ENCODE measurements around the gene DCLRE1A.

DCLRE1A gene

GRCh38 chr10:113869789-113870188 is 15.9 kb upstream of the DCLRE1A start:
- H3K4me1 ChIP-seq (ENCODE audit: control insufficient read depth, insufficient read depth, low read depth, low read length): peaks cover 2% of the 10 kb centered on the region
- H3K27ac ChIP-seq (ENCODE audit: low read length, poor library complexity, severe bottlenecking): no peak overlapping the region
- H3K4ac ChIP-seq (ENCODE audit: low read depth in 1 of 2, low read length in 2 of 2): no peak overlapping the region
- no peak overlapping the region for H3K4me2 ChIP-seq (ENCODE audit: low read length, poor library complexity, severe bottlenecking)
- H2BK120ac ChIP-seq (ENCODE audit: low read depth, low read length): no peak overlapping the region
- peaks cover 7% of the 10 kb centered on the region for H3K79me1 ChIP-seq (replicated peaks; ENCODE audit: low read length, poor library complexity, severe bottlenecking)
- H2AFZ ChIP-seq (ENCODE audit: low read depth, low read length): no peak overlapping the region
- no peak overlapping the region for H3K18ac ChIP-seq (ENCODE audit: low read depth in 1 of 2, low read length in 2 of 2)
- no peak overlapping the region for H3K23ac ChIP-seq (ENCODE audit: low read length in 2 of 2)
- H4K8ac ChIP-seq (ENCODE audit: low read length): no peak overlapping the region
- no peak overlapping the region for H2BK12ac ChIP-seq (ENCODE audit: low read length in 2 of 2)
- no peaks in the 10 kb centered on the region for H3K27me3 ChIP-seq (ENCODE audit: control insufficient read depth in 1 of 2, insufficient read depth in 1 of 2, low read length in 2 of 2)
- no peak overlapping the region for H3K14ac ChIP-seq (ENCODE audit: low read length in 2 of 2)
- H2BK15ac ChIP-seq (ENCODE audit: low read depth, poor library complexity, severe bottlenecking): no peak overlapping the region
- no peak overlapping the region for H3K9ac ChIP-seq (ENCODE audit: low read length)
- peaks cover 19% of the 10 kb centered on the region for H3K9me3 ChIP-seq (ENCODE audit: control insufficient read depth, low read length)
- no peak for DNase-seq
- H2BK5ac ChIP-seq (ENCODE audit: low read depth, low read length, poor library complexity, severe bottlenecking): no peak overlapping the region
- no peak overlapping the region for H3K4me3 ChIP-seq (ENCODE audit: insufficient read depth in 1 of 2, low read depth in 1 of 2, low read length in 2 of 2)
- 100% methylated on average over 1 of the region's 2 CpGs for WGBS
- no peak overlapping the region for H2AK5ac ChIP-seq (ENCODE audit: low read length, severe bottlenecking)
- H4K91ac ChIP-seq (ENCODE audit: low read length): no peak overlapping the region
- H3K36me3 ChIP-seq (ENCODE audit: control insufficient read depth in 1 of 2, insufficient read depth in 2 of 2, low read depth in 1 of 2, low read length in 2 of 2): peaks cover 0 to 8% of the 10 kb centered on the region in 2 experiments

- Histone ChIP-seq H2BK15ac (ENCODE audit: low read depth, poor library complexity, severe bottlenecking) (no peak overlapping the region), H4K91ac (ENCODE audit: low read length) (no peak overlapping the region), H3K4ac (ENCODE audit: low read depth in 1 of 2, low read length in 2 of 2) (no peak overlapping the region), H3K23ac (ENCODE audit: low read length in 2 of 2) (no peak overlapping the region), H3K4me3 (ENCODE audit: insufficient read depth in 1 of 2, low read depth in 1 of 2, low read length in 2 of 2) (no peak overlapping the region), H3K18ac (ENCODE audit: low read depth in 1 of 2, low read length in 2 of 2) (no peak overlapping the region), H2BK5ac (ENCODE audit: low read depth, low read length, poor library complexity, severe bottlenecking) (no peak overlapping the region), H2BK120ac (ENCODE audit: low read depth, low read length) (no peak overlapping the region), H2BK12ac (ENCODE audit: low read length in 2 of 2) (no peak overlapping the region), H3K36me3 (ENCODE audit: control insufficient read depth in 1 of 2, insufficient read depth in 2 of 2, low read depth in 1 of 2, low read length in 2 of 2) (peaks cover 0 to 12% of the 10 kb centered on the region in 2 experiments), H3K79me1 (replicated peaks; ENCODE audit: low read length, poor library complexity, severe bottlenecking) (peaks cover 11% of the 10 kb centered on the region), H2AK5ac (ENCODE audit: low read length, severe bottlenecking) (no peak overlapping the region), H3K9ac (ENCODE audit: low read length) (no peak overlapping the region), H4K8ac (ENCODE audit: low read length) (no peak overlapping the region), H2AFZ (ENCODE audit: low read depth, low read length) (no peak overlapping the region), H3K4me1 (ENCODE audit: control insufficient read depth, insufficient read depth, low read depth, low read length) (no peaks in the 10 kb centered on the region), H3K27me3 (ENCODE audit: control insufficient read depth in 1 of 2, insufficient read depth in 1 of 2, low read length in 2 of 2) (no peaks in the 10 kb centered on the region), H3K9me3 (ENCODE audit: control insufficient read depth, low read length) (peaks cover 10% of the 10 kb centered on the region), H3K27ac (ENCODE audit: low read length, poor library complexity, severe bottlenecking) (no peak overlapping the region), H3K4me2 (ENCODE audit: low read length, poor library complexity, severe bottlenecking) (no peak overlapping the region), H3K14ac (ENCODE audit: low read length in 2 of 2) (no peak overlapping the region)
- 93% methylated on average over 4 of the region's 4 CpGs for WGBS
- no peak for DNase-seq
Observed at GRCh38 chr10:113867904-113868303, 14.0 kb upstream of the DCLRE1A start.

- Histone ChIP-seq H3K27me3 (ENCODE audit: control insufficient read depth in 1 of 2, insufficient read depth in 1 of 2, low read length in 2 of 2) (no peaks in the 10 kb centered on the region), H3K4me1 (ENCODE audit: control insufficient read depth, insufficient read depth, low read depth, low read length) (no peaks in the 10 kb centered on the region), H4K8ac (ENCODE audit: low read length) (no peak overlapping the region), H2BK120ac (ENCODE audit: low read depth, low read length) (no peak overlapping the region), H3K4me3 (ENCODE audit: insufficient read depth in 1 of 2, low read depth in 1 of 2, low read length in 2 of 2) (no peak overlapping the region), H2BK12ac (ENCODE audit: low read length in 2 of 2) (no peak overlapping the region), H2BK5ac (ENCODE audit: low read depth, low read length, poor library complexity, severe bottlenecking) (no peak overlapping the region), H3K27ac (ENCODE audit: low read length, poor library complexity, severe bottlenecking) (no peak overlapping the region), H2AFZ (ENCODE audit: low read depth, low read length) (no peak overlapping the region), H3K4me2 (ENCODE audit: low read length, poor library complexity, severe bottlenecking) (no peak overlapping the region), H3K9ac (ENCODE audit: low read length) (no peak overlapping the region), H3K79me1 (replicated peaks; ENCODE audit: low read length, poor library complexity, severe bottlenecking) (peaks cover 9% of the 10 kb centered on the region), H3K18ac (ENCODE audit: low read depth in 1 of 2, low read length in 2 of 2) (no peak overlapping the region), H2BK15ac (ENCODE audit: low read depth, poor library complexity, severe bottlenecking) (no peak overlapping the region), H2AK5ac (ENCODE audit: low read length, severe bottlenecking) (no peak overlapping the region), H3K23ac (ENCODE audit: low read length in 2 of 2) (no peak overlapping the region), H3K4ac (ENCODE audit: low read depth in 1 of 2, low read length in 2 of 2) (no peak overlapping the region), H4K91ac (ENCODE audit: low read length) (no peak overlapping the region), H3K14ac (ENCODE audit: low read length in 2 of 2) (no peak overlapping the region), H3K9me3 (ENCODE audit: control insufficient read depth, low read length) (peaks cover under 1% of the 10 kb centered on the region), H3K36me3 (ENCODE audit: control insufficient read depth in 1 of 2, insufficient read depth in 2 of 2, low read depth in 1 of 2, low read length in 2 of 2) (peaks cover 0 to 16% of the 10 kb centered on the region in 2 experiments)
- DNase-seq: no peak
- 100% methylated on average over 1 of the region's 5 CpGs for WGBS
Observed at GRCh38 chr10:113866551-113867394, 12.9 kb upstream of the DCLRE1A start.

DNA sequence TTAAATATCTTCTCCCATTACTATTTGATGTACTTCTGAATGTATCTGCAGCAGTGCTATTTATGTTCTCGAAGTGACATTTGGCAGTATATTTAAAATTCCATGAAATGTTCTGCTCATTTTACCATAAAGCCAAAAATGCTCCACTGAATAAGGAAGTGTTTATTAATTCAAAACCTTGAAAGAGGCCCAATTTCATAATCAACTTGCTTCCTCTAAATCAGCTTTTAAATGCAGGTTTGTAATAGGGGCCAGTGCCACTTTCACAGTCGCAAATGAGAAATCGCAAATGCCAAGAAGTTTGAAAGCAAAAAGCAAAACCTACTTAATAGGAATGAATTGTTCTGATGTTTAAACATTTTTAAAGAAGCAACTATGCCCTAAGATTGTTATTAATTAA is 12.0 kb upstream of the DCLRE1A start:
- no peak overlapping the region for H4K91ac ChIP-seq (ENCODE audit: low read length)
- WGBS: no CpG with 5 or more reads among the region's 3 CpGs
- H3K4me2 ChIP-seq (ENCODE audit: low read length, poor library complexity, severe bottlenecking): no peak overlapping the region
- H3K4me3 ChIP-seq (ENCODE audit: insufficient read depth in 1 of 2, low read depth in 1 of 2, low read length in 2 of 2): no peak overlapping the region
- no peak overlapping the region for H3K14ac ChIP-seq (ENCODE audit: low read length in 2 of 2)
- H3K23ac ChIP-seq (ENCODE audit: low read length in 2 of 2): no peak overlapping the region
- no peak overlapping the region for H2BK15ac ChIP-seq (ENCODE audit: low read depth, poor library complexity, severe bottlenecking)
- H2AK5ac ChIP-seq (ENCODE audit: low read length, severe bottlenecking): no peak overlapping the region
- no peak overlapping the region for H3K18ac ChIP-seq (ENCODE audit: low read depth in 1 of 2, low read length in 2 of 2)
- H2BK120ac ChIP-seq (ENCODE audit: low read depth, low read length): no peak overlapping the region
- no peak overlapping the region for H3K4ac ChIP-seq (ENCODE audit: low read depth in 1 of 2, low read length in 2 of 2)
- H3K9ac ChIP-seq (ENCODE audit: low read length): no peak overlapping the region
- H3K27ac ChIP-seq (ENCODE audit: low read length, poor library complexity, severe bottlenecking): no peak overlapping the region
- no peaks in the 10 kb centered on the region for H3K4me1 ChIP-seq (ENCODE audit: control insufficient read depth, insufficient read depth, low read depth, low read length)
- H3K36me3 ChIP-seq (ENCODE audit: control insufficient read depth in 1 of 2, insufficient read depth in 2 of 2, low read depth in 1 of 2, low read length in 2 of 2): peaks cover 0 to 24% of the 10 kb centered on the region in 2 experiments
- H2AFZ ChIP-seq (ENCODE audit: low read depth, low read length): no peak overlapping the region
- H2BK5ac ChIP-seq (ENCODE audit: low read depth, low read length, poor library complexity, severe bottlenecking): no peak overlapping the region
- H4K8ac ChIP-seq (ENCODE audit: low read length): no peak overlapping the region
- H3K79me1 ChIP-seq (replicated peaks; ENCODE audit: low read length, poor library complexity, severe bottlenecking): peaks cover 8% of the 10 kb centered on the region
- H2BK12ac ChIP-seq (ENCODE audit: low read length in 2 of 2): no peak overlapping the region
- H3K9me3 ChIP-seq (ENCODE audit: control insufficient read depth, low read length): no peaks in the 10 kb centered on the region
- no peak for DNase-seq
- no peaks in the 10 kb centered on the region for H3K27me3 ChIP-seq (ENCODE audit: control insufficient read depth in 1 of 2, insufficient read depth in 1 of 2, low read length in 2 of 2)

All from mesenchymal stem cell (in vitro differentiated cells and primary cell).